Esophagus squamous epithelium (tissue), 4 donors: ENCODE results near the gene USP17L12.
"Not testable (repeated sequence)": the region's sequence is repeated elsewhere in the genome, so short reads cannot be mapped to it uniquely, and the experiment has no call there.

ENCODE experiments used
- CTCF ChIP-seq, 6 experiments: fragments of 450-650 bp in 4 of 6; fragments of 200-600 bp in 2 of 6; sonication (generic) in 2 of 6; IDR thresholded peaks; one replicate each; pipeline ENCODE4 v1.5.1; 2016 to 2019; ENCODE audit warnings: antibody characterized with exemption in 6 of 6, mild to moderate bottlenecking in 4 of 6, moderate library complexity in 4 of 6
- POLR2A ChIP-seq, 4 donors: fragments of 450-650 bp; IDR thresholded peaks; one replicate each; pipeline ENCODE4 v1.6.1; 2017; ENCODE audit warnings: antibody characterized with exemption in 4 of 4, mild to moderate bottlenecking in 4 of 4, moderate library complexity in 3 of 4

- TF ChIP-seq POLR2A, CTCF (IDR thresholded peaks at IDR 0.05): not testable (repeated sequence)
Measured at GRCh38 chr4:9247953-9248680, 28.2 kb downstream of the USP17L12 start, which contains the start of gene USP17L18.
